ENCODE results near the gene SP110. TPM values are rescaled to one million over a fixed set of nuclear protein-coding genes. Genes with fewer than 3 reads are reported as not detected.

Gene SP110
- total and polyA plus RNA-seq, 2 of the 8 experiments (the other 6 are each of a cell fraction or from before 2014, with no cell fraction given), result 3.1 to 7.1 TPM

GRCh38 chr2:230179907-230180306 is 39.9 kb downstream of the SP110 start:
- ChIA-PET POLR2A (ENCODE audit: partially characterized antibody) (no interaction called here), CTCF (ENCODE audit: partially characterized antibody) (interaction anchor here (0.6 to 1.2 kb wide), 3 partner anchors 19 to 113 kb away, joined by 3 to 4 read pairs (median 3); no protein-coding TSS in a partner anchor)
- no peak for FAIRE-seq
- TF ChIP-seq EP300 (IDR thresholded peaks at IDR 0.05; ENCODE audit: borderline replicate concordance in 1 of 2, low read depth in 2 of 2, low read length in 2 of 2) (no peak), E2F6 (IDR thresholded peaks at IDR 0.05) (no peak), GTF2F1 (IDR thresholded peaks at IDR 0.05; ENCODE audit: borderline replicate concordance, low read depth, low read length) (no peak), FOSL1 (IDR thresholded peaks at IDR 0.05; ENCODE audit: insufficient read depth, low read depth, low read length) (no peak), RAD21 (IDR thresholded peaks at IDR 0.05 in 1 of 2, conservative IDR thresholded peaks at IDR 0.05 in 1 of 2; ENCODE audit: low read depth in 2 of 2, low read length in 2 of 2) (no peak), SP4 (IDR thresholded peaks at IDR 0.05; ENCODE audit: low read length) (no peak), ZNF274 (IDR thresholded peaks at IDR 0.05; ENCODE audit: borderline replicate concordance, extremely low read depth, low read length) (no peak), EZH2 (IDR thresholded peaks at IDR 0.05; ENCODE audit: low read depth, low read length, severe bottlenecking) (no peak), SP1 (IDR thresholded peaks at IDR 0.05; ENCODE audit: low read depth, low read length) (no peak), RFX5 (IDR thresholded peaks at IDR 0.05; ENCODE audit: borderline replicate concordance, low read depth, low read length) (no peak), KDM5A (IDR thresholded peaks at IDR 0.05; ENCODE audit: low read length) (no peak), KDM1A (IDR thresholded peaks at IDR 0.05; ENCODE audit: borderline replicate concordance, low read length) (no peak), PHF8 (conservative IDR thresholded peaks at IDR 0.05; ENCODE audit: low read depth, low read length) (no peak)

More at GRCh38 chr2:230179907-230180306, 39.9 kb downstream of the SP110 start:
- H3K9me3 ChIP-seq (ENCODE audit: insufficient read depth in 2 of 2, low read depth in 1 of 2, low read length in 1 of 2), result 0 out of 4 replicates have a peak, but pooled peaks cover 0 to 2% of the 10 kb centered on the region in 2 experiments
- no peaks in the 10 kb centered on the region for H3K79me2 ChIP-seq (ENCODE audit: control insufficient read depth in 1 of 2, insufficient read depth in 2 of 2, low read length in 2 of 2)
- H4K8ac ChIP-seq (ENCODE audit: extremely low read depth, insufficient read depth, low read length), result no peak overlapping the region
- H3K79me1 ChIP-seq (ENCODE audit: low read depth, low read length), result no peaks in the 10 kb centered on the region
- WGBS, 2 experiments (ENCODE audit: extremely low coverage in 1 of 2, insufficient coverage in 1 of 2, insufficient read length in 1 of 2, insufficient replicate concordance in 2 of 2, low coverage in 1 of 2, low lambda C conversion rate in 2 of 2, missing lambda C conversion rate in 1 of 2), result 73% methylated on average over 7 of the region's 7 CpGs; no CpG with 5 or more reads in 1 of the 2 experiments
- H4K91ac ChIP-seq (replicated peaks; ENCODE audit: insufficient read length, low read length), result no peak overlapping the region
- H2BK12ac ChIP-seq (ENCODE audit: low read depth, low read length), result no peak overlapping the region
- no peaks in the 10 kb centered on the region for H3K27me3 ChIP-seq (replicated peaks in 1 of 4; ENCODE audit: control insufficient read depth in 3 of 4, extremely low read depth in 1 of 4, insufficient read depth in 3 of 4, low read length in 3 of 4)
- H3K4me3 ChIP-seq (ENCODE audit: extremely low read depth in 1 of 4, insufficient read depth in 2 of 4, low read depth in 3 of 4, low read length in 4 of 4), result no peak overlapping the region
- no peak overlapping the region for H4K5ac ChIP-seq (ENCODE audit: insufficient read length, low read depth, low read length)
- H3K23me2 ChIP-seq (ENCODE audit: low read depth, low read length), result no peaks in the 10 kb centered on the region
- no peak overlapping the region for H2AK5ac ChIP-seq (ENCODE audit: low read depth, low read length)
- no peak overlapping the region for H3K14ac ChIP-seq (ENCODE audit: insufficient read length)
- no peak overlapping the region for H3K23ac ChIP-seq (ENCODE audit: insufficient read length)
- H3K4me2 ChIP-seq (ENCODE audit: insufficient read depth in 1 of 2, low read depth in 2 of 2, low read length in 2 of 2), result no peak overlapping the region
- peaks cover 0 to 9% (median 2%) of the 10 kb centered on the region in 4 experiments; a peak in 3 of 7 replicates for H3K4me1 ChIP-seq (replicated peaks in 1 of 4; ENCODE audit: control insufficient read depth in 3 of 4, insufficient read depth in 4 of 4, low read length in 3 of 4)
- H2BK15ac ChIP-seq (ENCODE audit: low read length), result no peak overlapping the region
- no peak overlapping the region for H2BK120ac ChIP-seq (replicated peaks; ENCODE audit: low read depth, low read length)
- no peak overlapping the region for H3K18ac ChIP-seq (ENCODE audit: extremely low read depth, low read length)
- H3K4ac ChIP-seq (replicated peaks; ENCODE audit: insufficient read length, low read depth, low read length), result no peak overlapping the region
- H4K20me1 ChIP-seq (replicated peaks in 1 of 2; ENCODE audit: control insufficient read depth in 1 of 2, insufficient read depth in 2 of 2, low read length in 2 of 2), result no peaks in the 10 kb centered on the region
- H2BK5ac ChIP-seq (ENCODE audit: low read depth, low read length), result no peak overlapping the region
- H2AFZ ChIP-seq (ENCODE audit: low read length), result no peak overlapping the region
- H2BK20ac ChIP-seq (ENCODE audit: low read length), result no peak overlapping the region
- no peak overlapping the region for H3K56ac ChIP-seq (replicated peaks; ENCODE audit: insufficient read length, low read depth, low read length)
- H3K9ac ChIP-seq (replicated peaks in 1 of 4; ENCODE audit: extremely low read depth in 1 of 4, low read depth in 3 of 4, low read length in 3 of 4), result no peak overlapping the region
- no peak overlapping the region for H3K27ac ChIP-seq (ENCODE audit: low read depth, low read length)
- peak in 1 of 2 experiments; percentile 5 for DNase-seq (ENCODE audit: low read depth in 1 of 2, low spot score in 2 of 2)
- no peaks in the 10 kb centered on the region for H3K36me3 ChIP-seq (ENCODE audit: control insufficient read depth in 2 of 4, insufficient read depth in 4 of 4, low read length in 3 of 4)
